Gastroesophageal sphincter (tissue), 4 donors: Measurements from ENCODE around the gene SSBP3. TPM values are rescaled to one million over a fixed set of nuclear protein-coding genes. Genes with fewer than 3 reads are reported as not detected.

Experiments used
- ATAC-seq: fragments of 150-250 bp; one replicate; pipeline ENCODE4 v1.9.1; 2016; ENCODE audit warnings: mild to moderate bottlenecking, moderate library complexity
- H3K27ac ChIP-seq, 4 donors: fragments of 200-600 bp; sonication (generic) in 3 of 4; 1 replicate in 3 of 4; 2 replicates in 1 of 4; pipeline ENCODE4 v1.5.1; 2016 to 2019
- H3K27me3 ChIP-seq: fragments of 200-600 bp; sonication (generic); one replicate; pipeline ENCODE4 v1.5.1; 2019
- H3K36me3 ChIP-seq, 2 donors: fragments of 200-600 bp; sonication (generic); one replicate each; pipeline ENCODE4 v1.5.1; 2019; ENCODE audit warnings: control low read depth in 1 of 2
- H3K4me1 ChIP-seq, 3 donors: fragments of 200-600 bp; sonication (generic); 1 replicate in 2 of 3; 2 replicates in 1 of 3; pipeline ENCODE4 v1.5.1; 2016 to 2019; ENCODE audit warnings: control low read depth in 2 of 3
- H3K4me3 ChIP-seq, 2 donors: fragments of 200-600 bp; sonication (generic); one replicate each; pipeline ENCODE4 v1.5.1; 2019; ENCODE audit warnings: mild to moderate bottlenecking in 1 of 2, moderate library complexity in 1 of 2
- H3K9me3 ChIP-seq, 3 donors: fragments of 200-600 bp; sonication (generic); one replicate each; pipeline ENCODE4 v1.5.1; 2017 to 2019; ENCODE audit warnings: control low read depth in 2 of 3
- CTCF ChIP-seq, 4 experiments: fragments of 200-600 bp in 2 of 4; fragments of 450-650 bp in 2 of 4; sonication (generic) in 1 of 4; IDR thresholded peaks; one replicate each; pipeline ENCODE4 v1.5.1; 2017 to 2019; ENCODE audit warnings: antibody characterized with exemption in 4 of 4, mild to moderate bottlenecking in 2 of 4, moderate library complexity in 2 of 4
- EP300 ChIP-seq: sonication (generic); formaldehyde crosslinking; IDR thresholded peaks from one replicate; pipeline ENCODE4 v1.6.1; 2017; ENCODE audit warnings: antibody characterized with exemption, mild to moderate bottlenecking
- POLR2A ChIP-seq, 2 donors: fragments of 450-650 bp; IDR thresholded peaks; one replicate each; pipeline ENCODE4 v1.6.1; 2017; ENCODE audit warnings: antibody characterized with exemption in 2 of 2, mild to moderate bottlenecking in 2 of 2, moderate library complexity in 1 of 2
- POLR2AphosphoS5 ChIP-seq: sonication (generic); formaldehyde crosslinking; IDR thresholded peaks from one replicate; pipeline ENCODE4 v1.6.1; 2017; ENCODE audit warnings: antibody characterized with exemption
- WGBS, 2 donors: methylation state at CpG; one replicate each; pipeline ENCODE4 v1.1.5; 2018; ENCODE audit warnings: low coverage in 1 of 2; 5-methylcytosine and 5-hydroxymethylcytosine counted together
- total RNA-seq, 4 donors: library from RNA; depleted of rRNA; stranded (reverse); fragments of >200 nt; gene quantifications; one replicate each; pipeline ENCODE4 v1.1.0, GENCODE V29; 2016

SSBP3 gene
- total RNA-seq, 4 donors from 2014 or later = 40.8 to 46.7 (median 45.5) TPM

- H3K9me3 ChIP-seq = no peaks in the 10 kb centered on the region
- TF ChIP-seq CTCF (IDR thresholded peaks at IDR 0.05) (no peak), POLR2AphosphoS5 (no peak), POLR2A (IDR thresholded peaks at IDR 0.05) (no peak), EP300 (no peak)
- H3K4me3 ChIP-seq = no peak overlapping the region
- peaks cover 12 to 84% (median 47%) of the 10 kb centered on the region in 3 donors for H3K4me1 ChIP-seq
- H3K27ac ChIP-seq = peak overlapping the region in 3 of 4 donors; percentile 95 to 98 (median 97)
- no peak for ATAC-seq
- WGBS, 2 donors = 77 to 81% methylated on average over 5 to 10 of the region's 12 CpGs
- peaks cover 0 to 16% of the 10 kb centered on the region in 2 donors for H3K36me3 ChIP-seq
- no peaks in the 10 kb centered on the region for H3K27me3 ChIP-seq
These were observed 125.5 kb downstream of the SSBP3 start for GRCh38 chr1:54280651-54281050.

DNA sequence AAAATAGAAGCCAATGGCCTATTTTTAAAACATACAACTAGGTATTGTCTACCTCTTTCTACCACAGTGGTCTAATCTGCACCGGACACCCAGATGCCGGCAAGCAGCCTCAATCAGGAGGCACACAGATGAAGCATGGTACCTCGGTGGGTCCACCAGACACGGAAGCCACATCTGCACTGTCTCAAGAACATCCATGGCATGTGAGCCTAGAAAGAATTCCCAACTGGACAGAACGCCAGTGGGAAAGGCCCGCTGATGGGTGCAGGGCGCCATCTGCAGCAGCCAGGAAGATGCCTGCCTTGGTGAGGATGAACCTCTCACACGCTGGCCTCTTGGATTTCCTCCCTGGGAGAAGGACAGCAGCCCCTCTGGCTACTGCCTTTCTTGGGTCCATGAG is 126.7 kb downstream of the SSBP3 start:
- Histone ChIP-seq H3K36me3 (peaks cover 0 to 16% of the 10 kb centered on the region in 2 donors), H3K9me3 (no peaks in the 10 kb centered on the region), H3K27ac (peak overlapping the region; percentile 7 to 98 (median 96)), H3K4me3 (no peak overlapping the region), H3K4me1 (peaks cover 16 to 94% (median 58%) of the 10 kb centered on the region in 3 donors), H3K27me3 (no peaks in the 10 kb centered on the region)
- ATAC-seq = no peak
- WGBS, 2 donors = 82 to 100% methylated on average over 2 to 7 of the region's 8 CpGs
- TF ChIP-seq POLR2A (IDR thresholded peaks at IDR 0.05) = no peak
- no peak for TF ChIP-seq EP300
- TF ChIP-seq POLR2AphosphoS5 = no peak
- TF ChIP-seq CTCF (IDR thresholded peaks at IDR 0.05) = no peak

DNA sequence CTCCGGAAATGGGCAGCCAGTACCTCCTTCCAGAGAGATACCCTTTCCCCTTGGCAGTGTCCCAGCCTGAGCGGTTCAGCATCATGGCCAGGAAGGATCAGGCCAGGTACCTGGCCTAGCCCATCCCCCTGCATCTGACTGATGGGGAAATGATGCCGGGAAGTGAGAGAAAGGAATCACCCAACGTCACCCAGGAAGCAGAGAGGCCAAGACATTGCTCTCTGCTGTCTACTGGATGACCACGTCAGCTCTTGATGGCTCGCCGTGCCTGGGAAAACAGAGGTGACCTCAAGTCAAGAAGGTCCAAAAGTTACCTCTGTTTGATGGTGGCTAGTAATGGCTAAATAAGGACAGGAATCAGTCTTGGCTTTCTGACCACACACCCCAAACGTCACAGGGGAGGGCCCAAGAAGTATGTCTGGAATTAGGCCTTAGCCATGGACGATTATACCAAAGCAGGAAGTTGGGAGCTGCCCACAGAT is 127.2 kb downstream of the SSBP3 start:
- Histone ChIP-seq H3K4me3 (no peak overlapping the region), H3K9me3 (no peaks in the 10 kb centered on the region), H3K36me3 (peaks cover 0 to 16% of the 10 kb centered on the region in 2 donors), H3K4me1 (peaks cover 20 to 99% (median 62%) of the 10 kb centered on the region in 3 donors), H3K27me3 (no peaks in the 10 kb centered on the region), H3K27ac (peak overlapping the region; percentile 74 to 98 (median 96))
- ATAC-seq = peak; percentile 42
- TF ChIP-seq POLR2AphosphoS5 = peak; percentile 83
- TF ChIP-seq POLR2A (IDR thresholded peaks at IDR 0.05) = no peak
- no peak for TF ChIP-seq EP300
- 21 to 100% methylated on average over 1 to 2 of the region's 9 CpGs for WGBS, 2 donors

- Histone ChIP-seq H3K9me3 (no peaks in the 10 kb centered on the region), H3K27ac (peak overlapping the region; percentile 74 to 98 (median 96)), H3K36me3 (peaks cover 0 to 16% of the 10 kb centered on the region in 2 donors), H3K4me3 (no peak overlapping the region), H3K27me3 (no peaks in the 10 kb centered on the region), H3K4me1 (peaks cover 25 to 100% (median 72%) of the 10 kb centered on the region in 3 donors)
- TF ChIP-seq EP300 (no peak), POLR2AphosphoS5 (peak; percentile 86)
- 20 to 28% methylated on average over 4 of the region's 4 CpGs for WGBS, 2 donors
- ATAC-seq = peak; percentile 23
These were observed 128.5 kb downstream of the SSBP3 start for GRCh38 chr1:54277451-54278341.

GRCh38 chr1:54276617-54277450 is 129.4 kb downstream of the SSBP3 start:
- Histone ChIP-seq H3K9me3 (no peaks in the 10 kb centered on the region), H3K27me3 (no peaks in the 10 kb centered on the region), H3K27ac (peak overlapping the region; percentile 74 to 98 (median 96)), H3K36me3 (peaks cover 0 to 16% of the 10 kb centered on the region in 2 donors), H3K4me1 (peaks cover 25 to 100% (median 71%) of the 10 kb centered on the region in 3 donors), H3K4me3 (no peak overlapping the region)
- no peak for ATAC-seq
- WGBS, 2 donors = 86 to 90% methylated on average over 7 to 10 of the region's 11 CpGs
- no peak for TF ChIP-seq EP300
- no peak for TF ChIP-seq POLR2A (IDR thresholded peaks at IDR 0.05)
- no peak for TF ChIP-seq CTCF (IDR thresholded peaks at IDR 0.05)
- TF ChIP-seq POLR2AphosphoS5 = no peak
